CD4-positive, alpha-beta T cell treated with Interleukin-2 at 100 ng/mL for 4 hours (primary cell): ENCODE measurements around the gene EFCAB8.
"Not testable (repeated sequence)": the region's sequence is repeated elsewhere in the genome, so short reads cannot be mapped to it uniquely, and the experiment has no call there.

Experiments used
- DNase-seq: peaks from one replicate; pipeline ENCODE4 v3.0.0-alpha.2; 2020; ENCODE audit warnings: low spot score

The EFCAB8 gene

GRCh38 chr20:32973077-32973717, 114.5 kb downstream of the EFCAB8 start:
- DNase-seq: no peak

GRCh38 chr20:32974204-32975064, 115.7 kb downstream of the EFCAB8 start:
- not testable (repeated sequence) for DNase-seq

- not testable (repeated sequence) for DNase-seq
Measured at GRCh38 chr20:32975121-32975520, 116.4 kb downstream of the EFCAB8 start.

GRCh38 chr20:32975698-32976674, 117.3 kb downstream of the EFCAB8 start:
- no peak for DNase-seq

- no peak for DNase-seq
Measured at GRCh38 chr20:32976746-32977145, 118.0 kb downstream of the EFCAB8 start.

- DNase-seq: no peak
Measured at GRCh38 chr20:32977281-32978008, 118.7 kb downstream of the EFCAB8 start.

GRCh38 chr20:32978009-32978335, 119.2 kb downstream of the EFCAB8 start:
- no peak for DNase-seq

GRCh38 chr20:32979201-32979998, 120.7 kb downstream of the EFCAB8 start:
- no peak for DNase-seq

GRCh38 chr20:32980131-32980941, 121.6 kb downstream of the EFCAB8 start:
- no peak for DNase-seq

- no peak for DNase-seq
Measured at GRCh38 chr20:32980990-32981389, 122.3 kb downstream of the EFCAB8 start.

GRCh38 chr20:32982617-32983458, 124.1 kb downstream of the EFCAB8 start:
- no peak for DNase-seq

- no peak for DNase-seq
Measured at GRCh38 chr20:32983459-32984112, 124.9 kb downstream of the EFCAB8 start.

GRCh38 chr20:32984196-32984595, 125.5 kb downstream of the EFCAB8 start:
- DNase-seq: no peak

GRCh38 chr20:32984631-32985354, 126.1 kb downstream of the EFCAB8 start:
- no peak for DNase-seq

GRCh38 chr20:32985596-32985995, 126.9 kb downstream of the EFCAB8 start:
- no peak for DNase-seq

- no peak for DNase-seq
Measured at GRCh38 chr20:32986331-32986966, 127.7 kb downstream of the EFCAB8 start.
